ENCODE measurements around the gene NACC1.

The NACC1 gene

GRCh38 chr19:13082192-13083007 lies 35.7 kb upstream of the NACC1 start:
- TF ChIP-seq CTCF (IDR thresholded peaks at IDR 0.05; ENCODE audit: extremely low read depth, missing control alignments): no peak
- no peak for DNase-seq (ENCODE audit: low spot score)

GRCh38 chr19:13083008-13083404 lies 35.1 kb upstream of the NACC1 start:
- TF ChIP-seq CTCF (IDR thresholded peaks at IDR 0.05; ENCODE audit: extremely low read depth, missing control alignments): no peak
- DNase-seq (ENCODE audit: low spot score): no peak

GRCh38 chr19:13083627-13084026 lies 34.4 kb upstream of the NACC1 start:
- DNase-seq (ENCODE audit: low spot score): no peak
- no peak for TF ChIP-seq CTCF (IDR thresholded peaks at IDR 0.05; ENCODE audit: extremely low read depth, missing control alignments)

GRCh38 chr19:13085666-13086065 lies 32.4 kb upstream of the NACC1 start:
- DNase-seq (ENCODE audit: low spot score): no peak

GRCh38 chr19:13086341-13086740 lies 31.7 kb upstream of the NACC1 start:
- TF ChIP-seq CTCF (IDR thresholded peaks at IDR 0.05; ENCODE audit: extremely low read depth, missing control alignments): no peak

More at GRCh38 chr19:13085666-13086065, 32.4 kb upstream of the NACC1 start:
- no peak for TF ChIP-seq CTCF (IDR thresholded peaks at IDR 0.05; ENCODE audit: extremely low read depth, missing control alignments)

GRCh38 chr19:13087295-13087694 lies 30.8 kb upstream of the NACC1 start:
- no peak for DNase-seq (ENCODE audit: low spot score)
- no peak for TF ChIP-seq CTCF (IDR thresholded peaks at IDR 0.05; ENCODE audit: extremely low read depth, missing control alignments)

More at GRCh38 chr19:13086341-13086740, 31.7 kb upstream of the NACC1 start:
- DNase-seq (ENCODE audit: low spot score): no peak

- no peak for TF ChIP-seq CTCF (IDR thresholded peaks at IDR 0.05; ENCODE audit: extremely low read depth, missing control alignments)
- DNase-seq (ENCODE audit: low spot score): no peak
Observed at GRCh38 chr19:13087795-13088537, 30.1 kb upstream of the NACC1 start.
